NCI-H146 treated with DMSO at 0.1 percent for 48 hours (cell line): ENCODE results near the gene SYNE3.
A peak's percentile ranks its signal among the peaks of the same experiment; 100 is the strongest.

Experiments used
- DNase-seq: peaks from one replicate; lab custom pipeline; 2025; ENCODE audit not compliant: unreplicated experiment; lab: John Stamatoyannopoulos, UW

Gene SYNE3, protein sequence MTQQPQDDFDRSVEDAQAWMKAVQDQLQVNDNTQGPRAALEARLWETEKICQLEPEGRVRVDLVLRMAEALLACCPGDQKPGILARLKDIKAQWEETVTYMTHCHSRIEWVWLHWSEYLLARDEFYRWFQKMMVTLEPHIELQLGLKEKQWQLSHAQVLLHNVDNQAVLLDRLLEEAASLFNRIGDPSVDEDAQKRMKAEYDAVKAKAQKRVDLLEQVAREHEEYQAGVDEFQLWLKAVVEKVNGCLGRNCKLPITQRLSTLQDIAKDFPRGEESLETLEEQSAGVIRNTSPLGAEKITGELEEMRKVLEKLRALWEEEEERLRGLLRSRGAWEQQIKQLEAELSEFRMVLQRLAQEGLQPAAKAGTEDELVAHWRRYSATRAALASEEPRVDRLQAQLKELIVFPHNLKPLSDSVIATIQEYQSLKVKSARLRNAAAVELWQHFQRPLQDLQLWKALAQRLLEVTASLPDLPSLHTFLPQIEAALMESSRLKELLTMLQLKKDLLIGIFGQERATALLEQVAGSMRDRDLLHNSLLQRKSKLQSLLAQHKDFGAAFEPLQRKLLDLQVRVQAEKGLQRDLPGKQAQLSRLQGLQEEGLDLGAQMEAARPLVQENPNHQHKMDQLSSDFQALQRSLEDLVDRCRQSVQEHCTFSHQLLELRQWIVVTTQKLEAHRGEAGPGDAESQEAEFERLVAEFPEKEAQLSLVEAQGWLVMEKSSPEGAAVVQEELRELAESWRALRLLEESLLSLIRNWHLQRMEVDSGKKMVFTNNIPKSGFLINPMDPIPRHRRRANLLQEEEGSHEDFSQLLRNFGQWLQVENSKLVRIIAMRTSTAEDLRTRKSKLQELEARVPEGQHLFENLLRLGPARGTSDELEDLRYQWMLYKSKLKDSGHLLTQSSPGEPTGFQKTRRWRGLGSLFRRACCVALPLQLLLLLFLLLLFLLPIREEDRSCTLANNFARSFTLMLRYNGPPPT

DNA sequence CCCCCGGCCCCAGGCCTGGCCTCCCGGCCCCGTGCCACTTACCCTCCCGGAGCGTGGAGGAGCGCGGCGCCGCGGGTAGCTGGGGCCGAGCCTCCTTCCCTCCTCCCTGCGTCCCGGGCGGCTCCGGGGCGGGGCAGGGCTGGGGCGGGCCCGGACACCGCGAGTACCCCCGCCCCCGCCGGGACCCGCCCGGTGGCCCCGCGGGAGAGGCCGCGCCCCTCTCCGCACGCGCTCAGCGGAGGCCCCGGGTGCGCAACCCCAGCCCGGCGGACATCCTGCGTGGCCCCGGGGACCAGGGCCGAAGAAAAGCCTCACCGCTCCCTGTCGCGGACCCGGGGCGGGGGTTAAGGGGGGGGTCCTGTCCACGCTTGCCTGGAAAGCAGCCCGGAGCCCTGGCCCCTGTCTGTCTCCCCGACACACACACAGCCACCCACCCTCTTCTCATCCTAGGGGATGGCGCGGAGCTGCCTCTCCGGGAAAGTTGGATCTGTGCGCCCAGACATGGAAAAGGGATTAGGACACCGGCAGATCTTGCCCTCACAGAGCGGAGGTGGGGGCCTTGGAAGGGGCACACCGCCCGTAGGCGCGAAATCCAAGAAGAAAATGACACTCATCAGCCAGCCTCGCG lies at the start of gene SYNE3:
TSS of gene SYNE3 (minus strand) at position 97 of the 628 bp plus-strand sequence. CDS start 40,829 bp downstream, outside the sequence.
- no peak for DNase-seq

DNA sequence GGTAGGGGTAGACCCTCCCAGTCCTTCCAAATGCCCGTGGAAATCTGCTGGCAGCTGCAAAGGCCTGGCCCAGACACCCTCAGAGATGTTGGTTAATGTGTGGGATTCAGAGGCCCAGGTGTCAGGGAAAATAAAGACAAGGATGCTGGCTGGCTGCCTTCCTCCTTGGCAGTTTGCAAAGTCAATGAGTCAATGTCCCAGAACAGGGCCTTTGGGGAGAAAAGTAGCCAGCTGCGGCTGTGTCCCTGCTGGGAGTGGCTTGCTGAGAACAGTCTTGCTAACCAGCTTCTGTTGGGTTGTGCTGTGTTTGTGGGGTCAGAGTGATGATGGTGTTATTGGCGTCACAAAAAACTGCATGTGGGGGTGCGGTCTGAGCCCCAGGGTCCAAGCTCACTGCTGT lies 47.6 kb upstream of the SYNE3 start:
- no peak for DNase-seq

DNA sequence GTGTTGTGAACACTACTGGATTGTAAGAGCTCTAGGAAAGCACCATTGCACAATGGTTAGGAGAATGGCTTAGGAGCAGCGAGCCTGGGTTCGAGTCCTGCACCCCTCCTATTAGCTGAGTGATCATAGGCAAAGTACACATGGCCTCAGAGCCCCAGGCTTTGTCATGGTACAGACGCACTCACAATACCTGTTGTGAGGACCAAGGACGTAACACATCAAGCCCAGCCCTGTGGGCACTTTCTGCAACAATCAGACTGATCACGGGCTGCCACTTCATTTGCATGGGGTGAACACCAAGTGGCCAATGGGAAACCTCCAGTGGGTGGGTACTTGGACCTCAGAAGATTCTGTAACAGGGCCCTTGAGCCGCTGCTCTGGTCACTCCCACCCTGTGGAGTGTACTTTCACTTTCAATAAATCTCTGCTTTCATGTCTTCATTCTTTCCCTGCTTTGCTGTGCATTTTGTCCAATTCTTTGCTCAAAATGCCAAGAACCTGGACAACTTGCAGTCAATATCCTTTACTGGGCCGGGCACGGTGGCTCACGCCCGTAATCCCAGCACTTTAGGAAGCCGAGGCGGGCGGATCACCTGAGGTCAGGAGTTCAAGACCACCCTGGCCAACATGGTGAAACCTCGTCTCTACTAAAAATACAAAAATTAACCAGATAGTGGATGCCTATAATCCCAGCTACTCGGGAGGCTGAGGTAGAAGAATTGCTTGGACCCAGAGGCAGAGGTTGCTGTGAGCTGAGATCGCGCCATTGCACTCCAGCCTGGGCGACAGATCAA lies 46.6 kb upstream of the SYNE3 start:
- DNase-seq = no peak

DNA sequence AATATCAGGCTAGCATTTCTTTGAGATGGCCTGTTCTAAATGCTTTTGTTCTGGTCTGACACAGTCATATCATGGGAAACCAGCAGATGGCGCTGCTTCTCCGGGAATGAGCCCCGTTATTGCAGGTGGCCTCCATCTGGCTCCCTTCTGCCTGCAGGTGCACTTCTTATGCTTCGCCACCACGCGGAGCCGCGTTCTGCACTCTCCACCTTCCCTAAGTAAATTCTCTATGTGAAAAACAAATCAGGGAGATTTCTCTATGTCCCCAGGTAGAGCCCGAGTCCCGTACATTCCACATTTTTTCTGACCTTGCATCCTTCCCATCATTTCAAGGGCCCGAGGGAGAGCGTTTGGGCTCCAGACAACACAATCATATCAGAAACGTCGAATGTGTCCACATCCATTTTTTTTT lies 44.6 kb upstream of the SYNE3 start:
- DNase-seq = peak; percentile 85

DNA sequence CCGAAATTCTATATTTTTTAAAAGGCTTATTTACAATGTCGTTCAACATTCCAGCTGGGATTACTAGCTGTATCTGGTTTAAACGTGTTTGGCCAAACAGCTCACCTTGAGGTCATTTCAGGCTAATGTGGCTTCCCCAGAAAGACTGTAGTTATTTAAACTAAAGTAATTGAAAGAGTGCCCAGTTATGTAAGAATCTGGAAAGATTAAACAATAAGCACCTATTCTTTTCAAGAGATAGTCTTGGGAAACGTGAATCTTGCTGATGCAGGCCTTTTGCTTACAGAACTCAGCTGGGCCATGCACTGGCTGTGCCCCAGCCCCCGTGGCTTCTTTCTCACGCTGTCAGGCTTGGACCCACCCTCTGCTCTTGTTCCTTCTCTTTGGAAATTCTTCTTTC lies 42.8 kb upstream of the SYNE3 start:
- no peak for DNase-seq

DNA sequence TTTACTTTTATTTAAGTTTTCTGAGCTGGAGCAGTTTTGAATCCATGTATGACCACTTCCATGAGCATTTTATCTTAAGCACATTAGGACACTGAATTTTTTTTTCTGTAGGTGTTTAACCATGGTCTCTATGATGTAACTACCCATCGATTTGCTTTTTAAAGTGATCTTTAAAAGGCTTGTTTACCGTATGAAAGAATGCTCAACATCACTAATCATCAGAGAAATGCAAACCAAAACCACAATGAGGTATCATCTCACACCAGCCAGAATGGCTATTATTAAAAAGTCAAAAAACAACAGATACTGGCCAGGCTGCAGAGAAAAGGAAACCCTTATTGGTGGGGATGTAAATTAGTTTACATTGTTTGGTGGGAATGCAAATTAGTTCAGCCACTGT lies 41.4 kb upstream of the SYNE3 start:
- no peak for DNase-seq

DNA sequence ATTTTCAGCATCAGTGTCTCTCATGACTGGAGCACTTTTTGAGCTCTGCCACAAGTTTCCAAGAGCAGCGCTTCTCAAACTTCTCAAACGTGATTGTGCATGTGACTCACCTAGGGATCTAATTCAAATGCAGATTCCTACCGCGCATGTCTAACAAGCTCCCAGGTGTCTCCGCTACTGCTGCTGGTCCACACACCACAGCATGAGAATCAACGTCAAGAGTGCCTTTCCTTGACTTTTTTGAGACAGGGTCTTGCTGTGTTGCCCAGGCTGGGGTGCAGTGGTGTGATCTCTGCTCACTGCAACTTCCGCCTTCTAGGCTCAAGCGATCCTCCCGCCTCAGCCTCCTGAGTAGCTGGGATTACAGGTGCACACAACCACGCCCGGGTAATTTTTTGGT lies 40.8 kb upstream of the SYNE3 start:
- no peak for DNase-seq

DNA sequence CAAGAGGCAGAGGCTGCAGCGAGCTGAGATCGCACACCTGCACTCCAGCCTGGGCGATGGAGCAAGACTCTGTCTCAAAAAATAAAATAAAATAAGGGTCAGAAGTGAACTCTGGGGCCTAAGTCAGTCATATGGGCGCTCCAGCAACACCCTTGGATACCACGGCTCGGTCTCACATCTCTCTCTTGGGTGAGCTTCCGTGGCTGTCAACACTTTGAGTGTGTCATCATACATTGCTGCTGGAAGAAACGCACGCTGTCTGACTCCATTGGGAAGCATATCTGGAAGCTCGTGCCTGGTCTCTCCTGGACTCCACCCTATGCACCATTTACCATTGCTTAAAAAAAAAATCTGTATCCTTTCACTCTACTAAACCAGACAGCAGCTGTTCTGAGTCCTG lies 38.6 kb upstream of the SYNE3 start:
- no peak for DNase-seq

DNA sequence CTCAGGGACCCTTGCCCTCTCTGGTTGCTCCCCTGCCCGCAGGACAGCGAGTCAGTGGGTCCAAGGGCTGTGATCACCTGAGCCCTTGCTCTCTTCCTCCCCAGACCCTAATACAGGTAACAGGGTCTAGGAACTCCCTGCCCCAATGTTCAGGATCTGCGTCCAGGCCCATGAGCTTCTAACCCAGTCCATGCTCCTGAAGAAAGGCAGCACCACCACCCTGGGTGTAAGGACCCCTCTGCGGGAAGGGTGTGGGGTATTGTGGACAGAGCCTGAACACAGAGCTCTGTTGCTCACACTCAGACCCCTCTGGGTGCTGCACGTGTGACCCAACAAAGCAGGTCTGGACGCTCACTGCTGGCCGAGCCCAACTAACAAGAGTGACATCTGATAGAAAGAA lies 36.7 kb upstream of the SYNE3 start:
- DNase-seq = no peak

DNA sequence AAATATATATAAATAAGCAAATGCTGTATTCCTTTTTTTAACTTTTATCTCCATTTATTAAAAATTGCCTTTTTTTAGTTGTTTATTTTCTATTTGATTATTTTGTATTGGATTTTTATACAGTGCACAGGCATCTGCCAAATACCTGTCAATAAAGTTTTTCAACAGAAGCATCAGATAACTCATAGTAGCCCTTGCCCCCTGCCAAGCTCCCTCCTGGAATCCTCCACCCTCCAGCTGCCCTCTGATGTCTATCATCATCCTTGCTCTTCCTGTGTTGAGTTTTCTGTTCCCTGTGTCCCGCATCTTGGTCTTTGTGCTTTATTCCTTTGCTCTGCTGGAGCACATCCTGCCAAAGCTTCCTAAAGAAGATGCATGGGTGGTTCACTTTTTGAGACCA lies 35.0 kb upstream of the SYNE3 start:
- DNase-seq = no peak

DNA sequence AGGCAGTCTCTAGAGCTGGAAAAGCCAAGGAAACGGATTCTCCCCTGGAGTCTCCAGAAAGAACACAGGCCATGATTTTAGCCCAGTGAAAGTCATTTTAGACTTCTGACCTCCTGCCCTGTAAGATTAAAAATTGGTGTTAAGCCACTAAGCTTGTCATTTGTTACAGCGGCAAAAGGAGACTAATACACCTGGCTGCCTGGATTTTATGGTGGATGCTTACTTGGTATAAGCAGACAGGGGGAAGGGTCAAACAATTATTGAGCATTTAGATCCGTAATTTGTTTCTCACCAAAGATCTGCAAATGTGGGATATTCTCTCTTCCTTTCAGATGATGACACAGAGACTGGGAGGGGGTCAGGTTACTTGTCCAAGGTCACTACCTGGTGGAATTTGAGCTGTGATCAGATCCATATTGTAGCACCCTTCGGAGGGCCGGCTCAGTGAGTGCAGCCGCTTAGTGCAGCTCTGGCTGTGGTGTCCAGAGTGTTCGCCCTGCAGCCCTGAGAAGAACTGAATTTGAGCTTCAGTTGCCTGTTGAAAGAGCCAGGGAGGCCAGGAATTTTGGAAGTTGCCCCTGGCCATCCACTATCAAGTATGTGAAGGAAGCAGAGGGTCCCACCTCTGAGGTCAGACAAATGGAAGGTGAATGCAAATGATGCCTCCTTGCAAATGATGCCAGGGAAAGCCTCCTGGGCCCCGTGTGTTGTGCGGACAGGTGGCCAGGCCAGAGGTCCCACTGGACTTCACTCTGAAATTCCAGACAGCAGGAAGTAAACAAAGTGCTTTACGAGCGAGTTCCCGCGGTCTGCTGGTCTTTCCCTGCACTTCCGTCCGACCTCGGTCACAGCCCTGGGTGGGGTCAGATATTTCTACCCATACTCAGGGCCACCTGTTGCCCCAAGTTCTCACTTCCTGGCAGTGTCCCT lies 33.5 kb upstream of the SYNE3 start:
- DNase-seq = no peak

DNA sequence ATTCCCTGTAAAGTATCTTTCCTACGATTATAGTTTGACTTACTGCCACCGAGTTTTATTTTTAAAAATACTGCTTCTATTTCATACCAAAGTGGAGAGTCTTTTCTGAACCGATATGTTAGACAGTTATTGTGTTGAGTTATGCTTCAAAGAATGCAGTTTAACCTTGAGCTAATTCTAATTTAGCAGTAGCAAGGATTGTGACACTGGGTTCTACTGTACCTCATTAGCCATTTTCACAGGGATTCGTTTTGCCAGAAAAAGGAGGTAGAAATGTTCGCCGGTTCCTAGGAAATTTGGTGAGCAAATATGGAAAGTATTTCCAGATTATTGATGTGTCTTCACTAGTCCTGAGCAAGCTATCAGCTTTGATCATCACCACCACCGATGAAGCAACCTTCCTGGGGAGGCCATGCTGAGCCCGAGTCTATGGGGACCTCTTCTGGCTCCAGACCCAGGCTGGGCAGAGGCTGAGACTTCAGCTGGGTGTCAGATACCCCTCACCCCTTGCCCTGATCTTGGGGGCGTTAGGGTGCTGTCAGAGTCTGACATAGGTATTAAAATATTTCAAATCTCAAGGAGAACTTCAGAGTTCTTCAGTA lies 32.0 kb upstream of the SYNE3 start:
- no peak for DNase-seq

DNA sequence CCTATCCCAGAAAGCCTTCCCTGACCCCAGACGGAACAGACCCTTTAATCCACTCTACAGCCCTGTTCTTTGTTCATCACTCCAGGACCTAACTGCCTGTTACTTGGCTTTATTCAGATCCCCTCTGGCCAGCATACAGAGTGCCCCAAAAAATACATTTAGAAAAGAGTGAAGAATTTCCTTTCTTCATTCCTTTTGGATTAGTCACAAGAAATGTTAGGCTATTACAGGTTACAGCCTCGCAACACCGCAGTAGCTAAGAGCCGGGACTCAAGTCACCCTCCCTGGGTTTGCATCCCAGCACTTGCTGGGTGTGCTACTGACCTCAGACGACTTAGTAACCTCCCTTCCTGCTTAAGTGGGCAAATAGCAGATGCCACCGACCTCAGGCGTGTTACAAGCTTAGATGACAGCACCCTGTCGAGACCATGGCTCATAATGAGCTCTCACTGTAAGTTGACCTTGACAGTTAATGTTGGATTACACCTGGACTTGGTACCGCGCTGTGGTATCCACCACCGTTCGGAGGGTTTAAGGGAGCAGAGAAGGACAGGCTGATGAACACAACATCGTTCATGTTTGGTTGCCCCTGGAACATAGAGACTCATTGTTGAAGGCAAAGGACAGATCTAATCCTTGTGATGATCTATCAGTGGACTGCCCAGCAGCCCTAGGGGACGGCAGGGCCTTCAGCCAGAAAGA lies 31.3 kb upstream of the SYNE3 start:
- DNase-seq = no peak

DNA sequence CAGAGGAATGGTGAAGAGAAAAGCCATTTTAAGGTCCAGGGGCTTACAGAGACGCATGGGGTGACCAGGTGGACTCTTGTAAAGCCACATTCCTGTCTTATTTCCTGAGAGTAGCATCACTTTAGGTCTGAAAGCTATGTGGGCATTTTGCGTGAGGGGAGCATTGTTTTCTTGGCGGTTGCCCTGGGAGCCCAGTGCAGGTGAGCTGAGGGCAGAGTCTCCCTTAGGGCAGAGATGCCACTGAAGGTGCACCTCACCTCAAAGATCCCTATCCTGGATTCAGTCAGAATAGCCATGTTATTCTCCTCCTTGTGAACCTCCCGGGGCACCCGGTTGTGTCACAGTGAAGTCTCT lies 30.8 kb upstream of the SYNE3 start:
- DNase-seq = no peak

DNA sequence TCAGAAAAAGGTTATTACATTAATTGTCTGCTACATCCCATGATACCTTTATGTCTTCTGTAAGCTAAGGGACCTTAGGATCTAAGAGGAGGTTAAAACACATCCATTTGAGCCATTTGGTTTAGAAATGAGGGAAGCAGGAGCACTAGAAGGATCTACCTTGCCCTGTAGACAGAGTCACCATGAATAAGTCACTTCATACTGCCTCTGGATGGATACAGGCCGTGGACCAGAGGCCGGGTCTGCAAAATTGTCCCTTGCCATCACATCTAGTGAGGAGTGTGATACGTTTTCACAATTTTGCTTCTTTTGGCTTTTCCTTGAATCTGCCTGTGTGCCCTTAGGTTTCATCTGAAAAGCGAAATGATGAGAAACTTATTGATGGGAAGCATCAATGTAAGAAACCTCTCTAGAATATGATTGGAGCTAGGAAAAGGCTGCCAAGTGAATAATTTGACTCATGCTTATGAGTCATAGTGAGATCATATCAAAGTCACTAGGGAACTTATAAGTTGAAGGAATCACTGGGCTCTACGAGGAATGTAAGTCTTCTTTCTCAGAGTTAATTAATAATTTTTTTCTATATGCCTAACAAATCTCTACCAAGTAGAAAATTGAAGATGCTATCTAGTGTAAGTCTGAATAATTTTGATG lies 29.2 kb upstream of the SYNE3 start:
- no peak for DNase-seq

DNA sequence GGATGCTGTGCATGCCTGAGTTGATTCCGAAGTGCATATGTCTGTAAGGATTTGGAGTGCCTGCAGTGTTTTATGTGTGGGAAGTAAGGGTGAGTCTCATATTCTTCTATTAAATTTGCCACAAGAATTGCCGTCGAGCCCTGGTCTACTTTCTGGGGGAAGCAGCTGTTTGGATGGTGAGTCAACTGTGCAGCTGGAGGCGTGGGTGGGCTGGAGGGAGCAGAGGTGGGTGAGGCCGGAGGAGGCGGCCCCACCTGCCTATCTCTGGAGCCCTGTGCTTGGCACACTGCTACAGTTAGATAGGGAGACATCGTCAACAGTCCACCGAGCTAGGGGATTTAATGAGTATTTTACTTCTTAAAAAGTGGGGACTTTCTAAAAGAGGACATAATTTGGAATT lies 28.1 kb upstream of the SYNE3 start:
- DNase-seq = no peak

DNA sequence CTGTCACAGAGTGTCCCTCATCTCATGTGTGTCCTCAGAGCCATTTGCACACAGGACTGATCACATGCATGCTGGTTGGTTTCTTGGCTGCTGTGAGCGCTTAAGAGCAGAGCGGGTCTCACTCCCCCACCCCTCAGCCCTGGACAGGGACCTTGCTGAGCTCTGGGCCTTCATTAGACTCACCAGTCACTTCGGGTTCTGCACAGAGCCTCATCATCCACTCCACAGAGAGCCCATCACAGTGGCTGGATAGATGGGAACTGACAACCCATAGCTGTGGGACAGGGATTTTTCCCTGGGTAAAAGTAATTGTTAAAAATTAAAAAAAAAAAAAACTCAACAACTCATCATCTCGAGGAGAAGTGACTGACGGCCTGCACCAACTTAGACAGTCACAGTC lies 26.6 kb upstream of the SYNE3 start:
- DNase-seq = no peak
